WTC11 (cell line): ENCODE measurements around the gene ZNF592.

Experiments used
- CBFB ChIP-seq: sonication (generic); formaldehyde crosslinking; IDR thresholded peaks from 2 replicates; pipeline ENCODE4 v1.8.1; 2022; ENCODE audit warnings: mild to moderate bottlenecking, low read depth, missing genetic modification reagents
- CTCF ChIP-seq: fragments of 200-600 bp; IDR thresholded peaks from 2 replicates; pipeline ENCODE4 v1.8.0; 2022; ENCODE audit warnings: antibody characterized with exemption
- SP1 ChIP-seq: sonication (generic); formaldehyde crosslinking; conservative IDR thresholded peaks from 2 replicates; pipeline ENCODE4 v1.8.1; 2022; ENCODE audit warnings: missing genetic modification reagents
- ZBTB21 ChIP-seq: sonication (generic); formaldehyde crosslinking; IDR thresholded peaks from 2 replicates; pipeline ENCODE4 v1.8.1; 2023; ENCODE audit warnings: mild to moderate bottlenecking, missing genetic modification reagents, borderline replicate concordance
- ZNF416 ChIP-seq: fragments of 250-450 bp; sonication (Bioruptor Pico); IDR thresholded peaks from 2 replicates; pipeline ENCODE4 v1.9.0; 2021; ENCODE audit warnings: mild to moderate bottlenecking, inconsistent platforms

GRCh38 chr15:84834229-84834955 lies 86.0 kb downstream of the ZNF592 start:
- TF ChIP-seq CTCF (no peak), ZNF416 (CRISPR knock-in tag) (no peak), CBFB (CRISPR knock-in tag) (no peak), SP1 (CRISPR knock-in tag) (no peak), ZBTB21 (CRISPR knock-in tag) (no peak)
